Stimulated activated CD4-positive, alpha-beta T cell treated with anti-CD3 and anti-CD28 coated beads, Interleukin-2, amount 100 ng/mL, for 4 hours (primary cell): ENCODE data around the gene PPP4R1.
"Not testable (repeated sequence)": the region's sequence is repeated elsewhere in the genome, so short reads cannot be mapped to it uniquely, and the experiment has no call there.

Experiments used
- DNase-seq: peaks from one replicate; pipeline ENCODE4 v3.0.0-alpha.2; 2020; ENCODE audit warnings: low read depth

Gene PPP4R1, protein sequence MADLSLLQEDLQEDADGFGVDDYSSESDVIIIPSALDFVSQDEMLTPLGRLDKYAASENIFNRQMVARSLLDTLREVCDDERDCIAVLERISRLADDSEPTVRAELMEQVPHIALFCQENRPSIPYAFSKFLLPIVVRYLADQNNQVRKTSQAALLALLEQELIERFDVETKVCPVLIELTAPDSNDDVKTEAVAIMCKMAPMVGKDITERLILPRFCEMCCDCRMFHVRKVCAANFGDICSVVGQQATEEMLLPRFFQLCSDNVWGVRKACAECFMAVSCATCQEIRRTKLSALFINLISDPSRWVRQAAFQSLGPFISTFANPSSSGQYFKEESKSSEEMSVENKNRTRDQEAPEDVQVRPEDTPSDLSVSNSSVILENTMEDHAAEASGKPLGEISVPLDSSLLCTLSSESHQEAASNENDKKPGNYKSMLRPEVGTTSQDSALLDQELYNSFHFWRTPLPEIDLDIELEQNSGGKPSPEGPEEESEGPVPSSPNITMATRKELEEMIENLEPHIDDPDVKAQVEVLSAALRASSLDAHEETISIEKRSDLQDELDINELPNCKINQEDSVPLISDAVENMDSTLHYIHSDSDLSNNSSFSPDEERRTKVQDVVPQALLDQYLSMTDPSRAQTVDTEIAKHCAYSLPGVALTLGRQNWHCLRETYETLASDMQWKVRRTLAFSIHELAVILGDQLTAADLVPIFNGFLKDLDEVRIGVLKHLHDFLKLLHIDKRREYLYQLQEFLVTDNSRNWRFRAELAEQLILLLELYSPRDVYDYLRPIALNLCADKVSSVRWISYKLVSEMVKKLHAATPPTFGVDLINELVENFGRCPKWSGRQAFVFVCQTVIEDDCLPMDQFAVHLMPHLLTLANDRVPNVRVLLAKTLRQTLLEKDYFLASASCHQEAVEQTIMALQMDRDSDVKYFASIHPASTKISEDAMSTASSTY

GRCh38 chr18:9614401-9615279 lies at the start of gene PPP4R1:
Gene PPP4R1, minus strand, starts transcription at chr18:9614559. Its CDS starts 75 bp downstream, at chr18:9614484.
- peak; percentile 46 for DNase-seq

GRCh38 chr18:9663377-9663776 lies 49.0 kb upstream of the PPP4R1 start:
- no peak for DNase-seq

DNA sequence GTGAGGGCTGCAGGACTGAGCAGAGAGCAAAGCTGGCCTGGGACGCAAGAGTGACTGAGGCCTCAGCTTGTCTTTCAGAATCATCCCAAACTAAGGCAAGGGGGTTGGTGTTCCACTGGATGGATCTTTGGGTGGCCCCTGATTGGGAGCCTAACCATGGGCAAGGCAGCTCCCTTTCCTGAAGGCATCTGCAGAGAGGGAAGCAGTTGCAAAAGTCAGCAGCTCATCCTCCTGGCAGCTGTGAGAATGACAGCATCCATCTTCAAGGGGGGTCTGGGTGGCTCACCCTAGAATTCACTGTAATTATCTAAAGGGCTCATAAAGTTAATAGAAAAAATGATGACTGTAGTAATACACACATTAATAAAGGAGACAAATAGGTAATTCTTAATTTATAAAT lies 47.2 kb upstream of the PPP4R1 start:
- no peak for DNase-seq

GRCh38 chr18:9659499-9660375 lies 45.4 kb upstream of the PPP4R1 start:
- no peak for DNase-seq

DNA sequence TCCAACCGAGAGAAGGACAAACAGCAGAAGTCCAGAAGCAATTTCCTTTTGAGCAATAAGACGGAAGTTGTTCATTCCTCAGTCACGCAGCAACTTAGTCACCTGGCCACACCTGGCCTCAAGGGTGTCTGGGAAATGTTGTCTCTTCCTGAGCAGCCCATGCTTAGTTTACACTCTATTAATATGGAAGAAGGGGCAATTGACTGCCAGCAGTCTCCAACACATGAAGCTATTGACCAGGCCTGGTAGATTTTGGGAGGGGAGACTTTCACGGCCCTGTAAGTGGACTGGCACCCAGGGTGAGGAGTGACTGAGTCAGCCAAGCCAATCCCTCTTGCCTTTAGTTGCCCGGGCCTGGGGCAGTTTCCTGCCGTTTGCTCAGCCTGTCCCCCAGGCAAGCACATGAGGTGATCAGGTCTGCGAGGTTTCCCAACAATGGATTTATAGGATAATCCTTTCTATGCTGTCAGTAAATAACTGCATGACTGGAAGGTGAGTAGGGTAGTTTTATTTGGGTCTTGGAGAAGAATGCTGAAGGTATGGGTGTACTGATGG lies 43.8 kb upstream of the PPP4R1 start:
- no peak for DNase-seq

GRCh38 chr18:9655232-9655767 lies 40.9 kb upstream of the PPP4R1 start:
- no peak for DNase-seq

DNA sequence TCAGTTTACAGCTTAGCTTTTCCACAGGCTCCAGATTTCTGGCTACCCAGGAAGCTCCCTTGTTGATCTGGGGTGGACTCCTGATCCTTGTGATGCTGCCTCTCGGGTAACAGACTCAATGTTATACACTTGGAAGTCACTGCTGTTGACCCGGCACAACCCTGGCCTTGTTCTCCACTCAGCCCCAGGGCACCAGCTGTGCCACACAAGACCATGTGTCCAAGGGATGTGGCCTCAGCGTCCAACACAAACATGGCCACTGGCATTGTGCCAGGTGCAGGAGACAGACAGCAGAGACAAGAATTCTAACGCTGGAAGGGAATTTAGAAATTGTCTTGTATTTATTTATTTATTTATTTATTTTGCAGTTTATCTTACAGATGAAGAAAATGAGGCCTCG lies 39.0 kb upstream of the PPP4R1 start:
- DNase-seq, result no peak

DNA sequence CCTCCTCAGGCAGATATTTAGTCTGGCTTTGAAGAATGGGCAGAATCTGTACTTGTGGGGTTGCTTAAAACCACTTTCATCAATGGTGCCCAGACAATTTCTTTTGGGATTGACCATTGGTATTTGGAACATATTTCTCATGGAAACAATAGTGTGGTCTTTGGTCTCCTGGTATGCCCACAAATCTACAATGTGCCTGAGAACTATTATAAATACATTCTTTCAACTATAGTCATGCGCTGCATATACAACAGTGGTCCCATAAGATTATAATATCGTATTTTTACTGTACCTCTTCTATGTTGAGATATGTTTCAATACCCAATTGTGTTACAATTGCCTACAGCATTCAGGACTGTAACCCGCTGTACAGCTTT lies 34.8 kb upstream of the PPP4R1 start:
- no peak for DNase-seq

- no peak for DNase-seq
These were observed 34.2 kb upstream of the PPP4R1 start for GRCh38 chr18:9648431-9649163.

DNA sequence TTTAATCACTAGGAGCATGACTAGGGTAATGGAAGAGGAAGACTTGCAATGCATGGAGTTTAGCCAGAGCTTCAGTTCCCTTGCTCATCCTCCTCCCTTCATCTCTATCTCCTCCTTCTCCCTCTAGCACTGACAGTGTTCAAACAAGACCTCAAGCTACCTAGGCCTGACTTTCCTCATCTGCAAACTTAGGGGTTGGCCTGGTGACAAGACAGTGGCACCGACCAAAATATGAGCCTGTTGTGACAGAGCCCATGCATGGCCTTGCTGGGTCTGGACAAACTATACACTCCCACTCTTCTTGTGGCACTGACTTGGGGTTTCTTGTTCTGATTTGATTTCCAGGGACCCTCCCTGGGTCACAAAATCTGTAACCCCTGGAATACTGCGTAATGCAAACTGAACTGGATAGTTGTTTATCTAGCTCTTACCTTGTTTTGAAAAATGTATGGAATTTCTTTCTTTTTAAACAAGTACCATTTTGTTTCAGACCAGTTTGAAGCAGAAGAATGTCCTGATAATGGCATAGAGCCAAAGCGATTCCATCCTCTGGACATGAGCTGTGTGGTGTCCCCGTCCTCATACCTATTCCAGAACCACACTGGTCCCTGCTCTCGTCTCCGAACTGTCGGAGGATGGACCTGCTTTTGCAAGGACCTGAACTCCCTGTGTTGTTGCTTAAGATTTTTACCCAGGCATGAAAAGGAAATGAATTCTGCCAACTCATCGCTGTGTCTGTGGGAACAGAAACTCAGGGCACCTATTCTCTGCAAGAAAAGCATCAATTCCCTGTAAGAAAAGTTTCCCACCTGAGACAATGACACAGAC lies 33.4 kb upstream of the PPP4R1 start:
- DNase-seq, result no peak

DNA sequence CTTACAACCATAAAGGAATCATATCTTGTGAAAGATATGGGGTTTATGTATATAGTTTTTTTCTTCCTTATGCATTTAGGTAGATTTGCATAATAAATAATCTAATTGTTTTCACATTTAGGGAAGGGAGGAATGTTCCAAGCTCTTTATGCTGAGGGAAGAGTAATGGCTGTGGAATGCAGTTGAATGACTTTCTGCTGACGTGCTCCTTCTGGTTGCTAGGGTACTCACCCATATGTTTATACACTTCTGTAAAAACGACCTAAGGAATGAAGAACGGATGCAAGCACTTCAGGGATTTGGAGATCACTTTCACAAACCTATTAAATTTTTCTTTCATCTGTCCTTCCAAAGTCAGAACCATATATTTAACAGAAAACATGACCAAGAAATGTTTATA lies 29.2 kb upstream of the PPP4R1 start:
- DNase-seq, result no peak

DNA sequence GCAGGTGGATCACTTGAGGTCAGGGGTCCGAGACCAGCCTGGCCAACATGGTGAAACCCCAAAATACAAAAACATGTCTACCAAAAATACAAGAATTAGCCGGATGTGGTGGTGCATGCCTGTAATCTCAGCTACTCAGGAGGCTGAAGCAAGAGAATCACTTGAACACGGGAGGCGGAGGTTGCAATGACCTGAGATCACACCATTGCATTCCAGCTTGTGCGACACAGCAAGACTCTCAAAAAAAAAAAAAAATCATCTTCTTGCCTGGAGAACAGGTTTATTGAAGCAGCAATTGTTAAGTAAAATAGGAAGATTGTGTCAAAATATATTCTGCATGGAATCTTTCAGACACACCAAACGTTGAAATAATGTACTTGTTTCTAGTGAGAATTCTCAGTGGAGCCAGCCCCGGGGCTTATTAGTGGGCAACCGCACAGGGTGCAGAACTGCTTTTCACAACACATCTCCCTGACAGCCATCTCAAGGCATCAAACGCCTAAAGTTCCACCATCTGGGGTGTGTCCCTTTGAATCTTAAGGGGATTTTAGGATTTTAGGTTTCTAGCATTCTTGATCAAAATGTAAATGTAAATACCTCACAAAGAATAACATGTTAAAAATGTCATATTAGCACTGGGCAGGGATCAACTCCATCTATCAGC lies 28.6 kb upstream of the PPP4R1 start:
- DNase-seq, result no peak

GRCh38 chr18:9641081-9641480 lies 26.7 kb upstream of the PPP4R1 start:
- DNase-seq, result not testable (repeated sequence)

DNA sequence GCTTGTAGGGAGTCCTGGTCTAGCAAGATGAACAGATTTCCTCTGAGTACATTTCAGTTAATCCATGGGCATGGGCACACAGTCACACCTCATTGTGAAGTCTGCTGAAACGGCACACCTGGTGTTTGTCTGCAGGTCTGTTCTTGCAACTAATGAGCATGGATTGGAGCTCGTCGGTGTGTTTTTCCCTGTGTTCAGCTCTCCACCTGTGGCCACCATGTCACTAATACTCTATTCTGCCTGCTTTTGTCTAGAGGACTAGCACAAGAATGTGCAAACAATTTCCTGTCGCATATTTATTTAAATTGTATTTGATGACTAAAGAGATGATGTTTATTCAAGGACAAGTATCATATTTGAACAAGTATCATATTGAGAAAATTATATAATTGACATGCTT lies 24.5 kb upstream of the PPP4R1 start:
- no peak for DNase-seq

DNA sequence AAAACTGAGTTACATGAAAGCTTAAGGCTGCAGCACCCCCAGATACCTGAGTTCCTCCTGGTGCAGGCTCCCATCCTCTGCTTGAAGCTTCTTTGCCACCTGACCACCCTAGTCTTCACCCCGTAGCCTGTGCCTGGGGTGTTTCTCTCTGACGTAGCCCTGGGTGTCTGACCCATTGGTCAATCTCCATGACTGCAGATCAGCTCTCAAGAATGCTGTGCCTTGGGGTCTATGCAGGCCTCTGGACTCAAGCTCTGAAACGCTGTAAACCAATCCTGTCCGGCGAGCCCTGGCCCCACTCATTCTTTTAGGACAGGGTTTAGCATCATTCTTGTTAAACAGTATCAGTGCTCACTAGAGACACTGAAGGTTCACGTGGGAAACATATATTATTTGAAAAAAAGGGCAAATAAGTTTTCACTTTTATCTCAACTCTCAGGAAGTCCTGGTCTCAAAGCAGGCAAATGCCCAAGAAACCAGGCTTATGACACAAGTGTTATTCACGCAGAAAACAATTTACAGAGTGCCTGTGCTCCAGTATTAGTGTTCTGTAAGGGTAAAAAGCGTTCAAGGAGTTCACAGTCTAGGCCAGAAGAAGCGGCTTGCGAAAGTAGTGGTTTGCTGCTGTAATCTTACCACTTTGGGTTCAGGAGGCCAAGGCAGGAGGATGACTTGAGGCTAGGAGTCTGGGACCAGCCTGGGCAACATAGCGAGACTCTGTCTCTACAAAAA lies 22.8 kb upstream of the PPP4R1 start:
- no peak for DNase-seq

DNA sequence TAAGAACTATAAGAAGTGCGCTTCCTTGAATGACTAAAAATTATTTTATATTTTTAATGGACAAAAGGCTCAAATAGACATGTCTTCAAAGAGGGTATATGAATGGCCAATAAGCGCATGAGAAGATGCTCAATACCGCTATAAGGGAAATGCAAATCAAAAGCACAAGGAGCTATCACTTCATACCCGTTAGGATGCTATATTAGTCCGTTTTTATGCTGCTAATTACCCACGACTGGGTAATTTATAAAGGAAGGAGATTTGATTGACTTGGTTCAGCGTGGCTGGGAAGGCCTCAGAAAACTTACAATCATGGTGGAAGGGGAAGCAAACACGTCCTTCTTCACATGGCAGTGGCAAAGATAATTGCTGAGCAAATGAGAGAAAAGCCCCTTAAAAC lies 20.5 kb upstream of the PPP4R1 start:
- no peak for DNase-seq

DNA sequence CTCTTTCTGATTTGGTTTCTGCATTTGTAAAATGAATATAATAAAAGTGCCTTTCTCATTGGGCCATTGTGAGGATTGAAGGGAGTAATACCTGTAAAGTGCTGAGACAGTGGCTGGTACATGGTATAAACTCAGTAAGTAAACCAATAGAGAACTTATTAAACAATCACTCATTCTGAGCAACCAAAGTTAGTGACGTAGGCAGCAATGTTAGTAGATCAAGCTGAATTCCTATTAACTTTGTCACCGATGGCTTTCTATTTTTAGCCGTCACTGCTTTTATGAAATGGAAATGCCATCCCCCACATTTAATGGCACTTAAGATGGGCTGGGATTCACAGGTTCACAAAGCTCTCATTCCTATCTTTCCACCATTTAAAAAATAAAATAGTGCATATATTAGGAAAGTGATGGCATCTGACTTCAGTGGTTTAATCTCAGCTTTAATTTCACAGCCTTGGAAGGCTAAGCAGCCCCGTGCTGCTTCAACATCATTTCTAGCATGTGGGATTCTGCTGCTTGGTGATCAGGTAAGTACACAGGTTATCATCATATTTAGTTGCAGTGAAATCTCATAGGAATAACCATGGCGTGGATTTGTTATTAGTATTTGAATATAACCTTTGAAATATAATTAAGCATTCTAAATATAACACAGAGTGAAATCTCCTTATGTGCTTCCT lies 17.6 kb upstream of the PPP4R1 start:
- DNase-seq, result no peak
